H9 (cell line): Measurements from ENCODE around the gene CTCFL. TPM values are rescaled to one million over a fixed set of nuclear protein-coding genes. Genes with fewer than 3 reads are reported as not detected.
A peak's percentile ranks its signal among the peaks of the same experiment; 100 is the strongest.

Experiments used
- DNase-seq: peaks from one replicate; pipeline ENCODE4 v3.0.0-alpha.2; 2017
- H2AFZ ChIP-seq: one replicate; pipeline ENCODE4 v1.6.1; 2013; ENCODE audit warnings: mild to moderate bottlenecking, low read length, control low read depth, moderate library complexity
- H2AK5ac ChIP-seq: 2 replicates; pipeline ENCODE4 v1.6.1; 2013; ENCODE audit warnings: low read length, control low read depth, mixed read lengths; ENCODE audit not compliant: insufficient read length
- H2BK120ac ChIP-seq: one replicate; pipeline ENCODE4 v1.6.1; 2013; ENCODE audit warnings: low read depth, mild to moderate bottlenecking, low read length, control low read depth, inconsistent platforms; ENCODE audit not compliant: poor library complexity, severe bottlenecking
- H2BK12ac ChIP-seq: 2 replicates; pipeline ENCODE4 v1.6.1; 2013; ENCODE audit warnings: low read length, control low read depth, mixed read lengths, low read depth; ENCODE audit not compliant: insufficient read length
- H2BK15ac ChIP-seq: 2 replicates; pipeline ENCODE4 v1.6.1; 2013; ENCODE audit warnings: low read depth, low read length, control low read depth
- H2BK20ac ChIP-seq: one replicate; pipeline ENCODE4 v1.6.1; 2013; ENCODE audit warnings: low read depth, mild to moderate bottlenecking, low read length, control low read depth, inconsistent platforms; ENCODE audit not compliant: poor library complexity, severe bottlenecking
- H2BK5ac ChIP-seq: 2 replicates; pipeline ENCODE4 v1.6.1; 2013; ENCODE audit warnings: low read length, control low read depth, mixed read lengths; ENCODE audit not compliant: insufficient read length
- H3K14ac ChIP-seq: 2 replicates; pipeline ENCODE4 v1.6.1; 2013; ENCODE audit warnings: low read length, control low read depth; ENCODE audit not compliant: insufficient read depth
- H3K18ac ChIP-seq: 2 replicates; pipeline ENCODE4 v1.6.1; 2013; ENCODE audit warnings: low read depth, mild to moderate bottlenecking, mixed read lengths, low read length, control low read depth; ENCODE audit not compliant: insufficient read length
- H3K23ac ChIP-seq: 2 replicates; pipeline ENCODE4 v1.6.1; 2013; ENCODE audit warnings: low read length, control low read depth, mixed read lengths, low read depth; ENCODE audit not compliant: insufficient read length
- H3K23me2 ChIP-seq: 2 replicates; pipeline ENCODE4 v1.6.1; 2013; ENCODE audit warnings: low read depth, mild to moderate bottlenecking, mixed read lengths, low read length, control low read depth; ENCODE audit not compliant: insufficient read length, poor library complexity, severe bottlenecking
- H3K27ac ChIP-seq: 2 replicates; pipeline ENCODE4 v1.5.1; 2013; ENCODE audit warnings: low read length, control low read depth, mixed read lengths, low read depth; ENCODE audit not compliant: insufficient read length
- H3K27me3 ChIP-seq: 2 replicates; pipeline ENCODE4 v1.6.1; 2013; ENCODE audit warnings: low read length, control low read depth, inconsistent platforms; ENCODE audit not compliant: insufficient read depth
- H3K4ac ChIP-seq: 2 replicates; pipeline ENCODE4 v1.6.1; 2013; ENCODE audit warnings: low read depth, mild to moderate bottlenecking, control low read depth, inconsistent platforms, low read length, moderate library complexity
- H3K4me1 ChIP-seq: 2 replicates; pipeline ENCODE4 v1.6.1; 2013; ENCODE audit warnings: low read length, control low read depth, inconsistent platforms; ENCODE audit not compliant: insufficient read depth
- H3K4me2 ChIP-seq: 2 replicates; pipeline ENCODE4 v1.6.1; 2013; ENCODE audit warnings: low read length, control low read depth, mixed read lengths; ENCODE audit not compliant: insufficient read length, insufficient read depth
- H3K56ac ChIP-seq: 2 replicates; pipeline ENCODE4 v1.6.1; 2013; ENCODE audit warnings: low read depth, mild to moderate bottlenecking, mixed read lengths, low read length, control low read depth; ENCODE audit not compliant: insufficient read length
- H3K79me1 ChIP-seq: 2 replicates; pipeline ENCODE4 v1.6.1; 2013; ENCODE audit warnings: low read depth, mild to moderate bottlenecking, moderate library complexity, low read length, control low read depth, inconsistent platforms; ENCODE audit not compliant: insufficient read depth, poor library complexity, severe bottlenecking
- H3K79me2 ChIP-seq: 2 replicates; pipeline ENCODE4 v1.6.1; 2013; ENCODE audit warnings: low read length, control low read depth, inconsistent platforms; ENCODE audit not compliant: insufficient read depth
- H3K9ac ChIP-seq: 2 replicates; pipeline ENCODE4 v1.6.1; 2013; ENCODE audit warnings: low read length, control low read depth, mixed read lengths; ENCODE audit not compliant: insufficient read length; ENCODE audit errors: extremely low read depth
- H3K9me3 ChIP-seq: one replicate; pipeline ENCODE4 v1.6.1; 2013; ENCODE audit warnings: low read depth, low read length, inconsistent platforms; ENCODE audit not compliant: control insufficient read depth
- H3T11ph ChIP-seq: one replicate; pipeline ENCODE4 v1.6.1; 2013; ENCODE audit warnings: mild to moderate bottlenecking, low read length, control low read depth, inconsistent platforms
- H4K20me1 ChIP-seq: one replicate; pipeline ENCODE4 v1.6.1; 2013; ENCODE audit not compliant: control insufficient read depth, insufficient read length, insufficient read depth
- H4K5ac ChIP-seq: 2 replicates; pipeline ENCODE4 v1.6.1; 2013; ENCODE audit warnings: low read depth, mild to moderate bottlenecking, mixed read lengths, low read length, control low read depth; ENCODE audit not compliant: insufficient read length
- H4K8ac ChIP-seq: replicated peaks from 2 replicates; pipeline ENCODE4 v1.6.1; 2013; ENCODE audit warnings: low read length, control low read depth, mixed read lengths, low read depth; ENCODE audit not compliant: insufficient read length
- H4K91ac ChIP-seq: 2 replicates; pipeline ENCODE4 v1.6.1; 2013; ENCODE audit warnings: low read depth, mild to moderate bottlenecking, moderate library complexity, mixed read lengths, low read length, control low read depth; ENCODE audit not compliant: insufficient read length
- H3K27ac Mint-ChIP-seq, 3 experiments: 2 replicates in 2 of 3; 3 replicates in 1 of 3; pipeline ENCODE4 v1.8.0; 2020 to 2021; ENCODE audit warnings: mixed read lengths in 3 of 3, mild to moderate bottlenecking in 1 of 3, moderate library complexity in 1 of 3
- H3K27me3 Mint-ChIP-seq: 2 replicates; pipeline ENCODE4 v1.8.0; 2021; ENCODE audit warnings: low read depth, mild to moderate bottlenecking, moderate library complexity, mixed read lengths
- H3K36me3 Mint-ChIP-seq, 3 experiments: 2 replicates in 2 of 3; 3 replicates in 1 of 3; pipeline ENCODE4 v1.8.0; 2020 to 2021; ENCODE audit warnings: low read depth in 3 of 3, mixed read lengths in 3 of 3; ENCODE audit not compliant: insufficient read depth in 1 of 3
- H3K4me1 Mint-ChIP-seq, 2 experiments: 2 replicates each; pipeline ENCODE4 v1.8.0; 2020; ENCODE audit warnings: mixed read lengths in 2 of 2
- H3K4me3 Mint-ChIP-seq, 2 experiments: 2 replicates in 1 of 2; 3 replicates in 1 of 2; pipeline ENCODE4 v1.8.0; 2020 to 2021; ENCODE audit warnings: mild to moderate bottlenecking in 2 of 2, mixed read lengths in 2 of 2, moderate library complexity in 1 of 2
- H3K9me3 Mint-ChIP-seq, 2 experiments: 2 replicates in 1 of 2; 3 replicates in 1 of 2; pipeline ENCODE4 v1.8.0; 2020; ENCODE audit warnings: mild to moderate bottlenecking in 2 of 2, mixed read lengths in 2 of 2, moderate library complexity in 1 of 2
- CTCF ChIP-seq: fragments of 200-600 bp; sonication (generic); conservative IDR thresholded peaks from 3 replicates; pipeline ENCODE4 v1.8.0; 2021; ENCODE audit warnings: antibody characterized with exemption, mild to moderate bottlenecking
- WGBS: extraction: QIAGEN DNeasy Blood & Tissue Kit; methylation state at CpG from one replicate; pipeline ENCODE4 v1.1.7; 2013; ENCODE audit warnings: missing lambda C conversion rate, low lambda C conversion rate, mixed read lengths; ENCODE audit not compliant: insufficient read length; ENCODE audit errors: extremely low coverage; 5-methylcytosine and 5-hydroxymethylcytosine counted together
- total RNA-seq: library from RNA; stranded (reverse); gene quantifications from 2 replicates; pipeline ENCODE4 v1.2.1, GENCODE V29; 2021

Gene CTCFL
- total RNA-seq, 1 experiment from 2014 or later, result 0.90 TPM

- no peak overlapping the region for H3K9ac ChIP-seq
Measured at GRCh38 chr20:57464642-57465211, 60.2 kb downstream of the CTCFL start.

More at GRCh38 chr20:57464642-57465211, 60.2 kb downstream of the CTCFL start:
- no peak overlapping the region for H2BK15ac ChIP-seq
- H2AFZ ChIP-seq, result no peak overlapping the region
- TF ChIP-seq CTCF, result peak; percentile 54
- no peak overlapping the region for H3K14ac ChIP-seq
- H3K4me3 Mint-ChIP-seq, result peak overlapping the region in 1 of 2 experiments; percentile 22; a peak in 1 of 5 replicates
- H3T11ph ChIP-seq, result no peak overlapping the region
- no peaks in the 10 kb centered on the region for H3K27me3 ChIP-seq
- H3K18ac ChIP-seq, result peak overlapping the region; percentile 59
- peak overlapping the region; percentile 81 for H4K8ac ChIP-seq
- no peak overlapping the region for H3K4ac ChIP-seq
- H3K23me2 ChIP-seq, result no peaks in the 10 kb centered on the region
- H4K5ac ChIP-seq, result peak overlapping the region; percentile 33
- H3K79me2 ChIP-seq, result no peaks in the 10 kb centered on the region
- H3K4me1 Mint-ChIP-seq, result peaks cover 11 to 21% of the 10 kb centered on the region in 2 experiments
- H3K27ac ChIP-seq, result no peak overlapping the region
- no peak overlapping the region for H2BK20ac ChIP-seq
- H2BK120ac ChIP-seq, result no peak overlapping the region
- no peaks in the 10 kb centered on the region; a peak in 1 of 5 replicates for H3K9me3 Mint-ChIP-seq
- H3K36me3 Mint-ChIP-seq, result no peaks in the 10 kb centered on the region
- H2BK12ac ChIP-seq, result no peak overlapping the region
- H3K4me1 ChIP-seq, result no peaks in the 10 kb centered on the region
- WGBS, result no CpG with 5 or more reads among the region's 13 CpGs
- no peaks in the 10 kb centered on the region; the same call in none of the 2 replicates for H3K27me3 Mint-ChIP-seq
- H4K91ac ChIP-seq, result no peak overlapping the region
- H3K79me1 ChIP-seq, result no peaks in the 10 kb centered on the region
- no peak for DNase-seq
- no peak overlapping the region for H3K4me2 ChIP-seq
- no peaks in the 10 kb centered on the region for H4K20me1 ChIP-seq
- peak overlapping the region; percentile 54 for H2AK5ac ChIP-seq
- no peak overlapping the region for H3K23ac ChIP-seq
- no peak overlapping the region for H3K56ac ChIP-seq
- peak overlapping the region in 2 of 3 experiments; percentile 31 to 92; a peak in 3 of 7 replicates for H3K27ac Mint-ChIP-seq
- no peaks in the 10 kb centered on the region for H3K9me3 ChIP-seq
- H2BK5ac ChIP-seq, result no peak overlapping the region
